GM06990 (cell line): ENCODE data around the gene HDAC4.

Source experiments
- DNase-seq: peaks from one replicate; pipeline ENCODE4 v3.0.0-alpha.2; 2011; ENCODE audit not compliant: insufficient read length; ENCODE audit errors: extremely low read depth
- H3K27me3 ChIP-seq: replicated peaks from 2 replicates; pipeline ENCODE4 v1.6.0; 2011; ENCODE audit warnings: low read length; ENCODE audit not compliant: control insufficient read depth, insufficient read depth
- H3K36me3 ChIP-seq: 2 replicates; pipeline ENCODE4 v1.5.1; 2011; ENCODE audit warnings: low read length; ENCODE audit not compliant: control insufficient read depth, insufficient read depth
- H3K4me3 ChIP-seq: replicated peaks from 2 replicates; pipeline ENCODE4 v1.5.1; 2011; ENCODE audit warnings: low read depth, mild to moderate bottlenecking, control low read depth, low read length
- TF ChIP-seq, protein P1 (sequence below): IDR thresholded peaks from 2 replicates; pipeline ENCODE4 v1.5.1; 2011; ENCODE audit warnings: low read length, control low read depth, mild to moderate bottlenecking, inconsistent platforms; ENCODE audit not compliant: insufficient read depth, poor library complexity, severe bottlenecking

HDAC4 gene

DNA sequence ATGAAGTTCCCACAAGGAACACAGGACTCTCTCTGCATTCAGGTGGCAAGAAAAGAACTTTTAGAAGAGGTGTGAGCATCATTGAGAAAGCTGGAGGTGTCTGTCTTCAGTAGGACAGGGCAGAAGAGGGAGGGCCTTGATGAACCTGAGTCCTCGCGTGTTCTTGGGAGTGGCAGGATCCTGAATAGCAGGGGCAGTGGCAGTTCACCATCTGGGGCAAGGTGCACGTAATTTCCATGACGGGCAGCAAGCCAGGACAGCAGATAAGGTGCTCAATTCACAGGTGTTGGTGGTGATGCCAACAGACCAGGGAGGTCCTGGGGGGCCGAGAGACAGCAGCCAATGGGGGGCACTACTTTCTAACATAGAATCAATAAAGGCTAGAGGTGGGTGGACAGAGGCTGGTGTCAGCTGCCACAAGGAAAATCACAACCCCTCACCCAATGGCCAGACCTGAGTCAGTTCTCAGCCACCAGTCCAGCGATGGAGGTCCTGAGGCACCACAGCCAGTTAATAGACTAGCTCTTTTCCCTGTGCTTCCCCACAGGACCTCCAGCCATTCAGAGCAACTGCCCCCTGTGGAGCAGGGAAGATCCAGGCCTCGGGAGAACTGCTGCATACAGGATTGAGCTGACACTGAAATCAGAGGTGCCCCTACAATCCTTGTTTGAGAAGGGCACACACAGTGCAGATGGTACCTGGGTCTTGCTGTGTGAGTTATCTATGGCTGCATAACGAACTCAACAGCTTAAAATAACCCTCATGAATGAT lies 10.9 kb upstream of the HDAC4 start:
- TF ChIP-seq, protein P1, sequence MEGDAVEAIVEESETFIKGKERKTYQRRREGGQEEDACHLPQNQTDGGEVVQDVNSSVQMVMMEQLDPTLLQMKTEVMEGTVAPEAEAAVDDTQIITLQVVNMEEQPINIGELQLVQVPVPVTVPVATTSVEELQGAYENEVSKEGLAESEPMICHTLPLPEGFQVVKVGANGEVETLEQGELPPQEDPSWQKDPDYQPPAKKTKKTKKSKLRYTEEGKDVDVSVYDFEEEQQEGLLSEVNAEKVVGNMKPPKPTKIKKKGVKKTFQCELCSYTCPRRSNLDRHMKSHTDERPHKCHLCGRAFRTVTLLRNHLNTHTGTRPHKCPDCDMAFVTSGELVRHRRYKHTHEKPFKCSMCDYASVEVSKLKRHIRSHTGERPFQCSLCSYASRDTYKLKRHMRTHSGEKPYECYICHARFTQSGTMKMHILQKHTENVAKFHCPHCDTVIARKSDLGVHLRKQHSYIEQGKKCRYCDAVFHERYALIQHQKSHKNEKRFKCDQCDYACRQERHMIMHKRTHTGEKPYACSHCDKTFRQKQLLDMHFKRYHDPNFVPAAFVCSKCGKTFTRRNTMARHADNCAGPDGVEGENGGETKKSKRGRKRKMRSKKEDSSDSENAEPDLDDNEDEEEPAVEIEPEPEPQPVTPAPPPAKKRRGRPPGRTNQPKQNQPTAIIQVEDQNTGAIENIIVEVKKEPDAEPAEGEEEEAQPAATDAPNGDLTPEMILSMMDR, result no peak
- H3K27me3 ChIP-seq, result no peaks in the 10 kb centered on the region
- no peak for DNase-seq

DNA sequence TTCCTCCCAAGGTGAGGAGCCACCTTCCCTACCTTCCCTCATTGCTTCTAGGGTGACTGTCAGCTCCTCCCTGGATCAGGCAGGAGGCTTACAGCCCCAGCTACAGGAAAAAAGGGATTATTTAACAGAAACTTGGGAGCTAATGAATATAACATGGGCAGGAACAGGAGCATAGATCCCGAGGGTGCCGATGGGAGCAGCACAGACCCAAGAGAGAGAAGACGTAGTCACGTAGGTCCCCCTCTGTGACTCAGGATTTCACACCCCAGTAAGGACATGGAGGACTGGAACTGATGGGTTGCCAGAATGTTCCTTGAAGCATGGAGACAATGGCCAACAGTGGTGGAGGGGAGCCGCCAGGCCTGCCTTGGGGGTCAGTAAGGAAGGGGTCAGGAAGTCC lies 10.3 kb upstream of the HDAC4 start:
- TF ChIP-seq, protein P1, result no peak
- no peaks in the 10 kb centered on the region for H3K36me3 ChIP-seq
- DNase-seq, result no peak
- no peak overlapping the region for H3K4me3 ChIP-seq
- H3K27me3 ChIP-seq, result no peaks in the 10 kb centered on the region

More for the DNA sequence above, 10.9 kb upstream of the HDAC4 start:
- no peak overlapping the region for H3K4me3 ChIP-seq
- no peaks in the 10 kb centered on the region for H3K36me3 ChIP-seq

DNA sequence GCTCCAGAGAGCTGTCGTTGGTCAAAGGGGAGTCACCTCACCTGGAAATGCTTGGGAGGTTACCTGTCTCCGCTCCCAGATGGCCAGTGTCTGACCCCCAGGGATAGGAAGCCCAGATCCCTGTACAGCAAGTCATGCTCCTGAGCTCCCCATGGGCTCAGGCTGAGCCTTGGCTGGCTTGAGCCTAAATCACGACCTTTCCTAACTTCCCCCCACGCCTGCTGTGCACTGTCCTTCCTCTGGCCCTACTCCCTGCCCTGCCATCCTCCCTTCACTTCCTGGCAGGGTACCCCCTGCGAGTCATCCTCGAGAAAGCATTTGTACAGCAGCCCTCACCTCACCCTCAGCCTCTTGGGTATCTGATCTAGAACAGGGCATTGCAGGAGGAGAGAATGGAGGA lies 9.2 kb upstream of the HDAC4 start:
- TF ChIP-seq, protein P1, result no peak
- no peaks in the 10 kb centered on the region for H3K36me3 ChIP-seq
- DNase-seq, result no peak
- H3K27me3 ChIP-seq, result no peaks in the 10 kb centered on the region
- H3K4me3 ChIP-seq, result no peak overlapping the region

DNA sequence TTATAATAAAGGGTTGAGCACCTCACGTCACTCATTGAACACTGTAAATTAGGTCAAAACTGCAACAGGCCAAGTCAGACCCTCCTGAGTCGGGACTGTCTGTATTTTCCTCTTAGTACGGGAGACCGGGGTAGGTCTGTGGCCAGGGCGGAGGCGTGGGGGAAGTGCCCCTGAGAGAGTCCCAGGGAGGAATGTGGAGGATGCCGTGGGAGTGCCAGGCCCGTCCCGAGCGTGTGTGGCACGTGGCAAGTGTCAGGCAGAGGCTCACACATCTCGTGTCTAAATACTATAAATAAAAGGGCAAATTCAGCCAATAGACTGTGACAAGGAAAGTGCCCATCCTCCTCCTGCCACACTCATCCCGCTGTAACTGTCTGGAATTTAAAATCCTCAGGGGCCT lies 6.3 kb upstream of the HDAC4 start:
- no peak for DNase-seq
- TF ChIP-seq, protein P1, result no peak

DNA sequence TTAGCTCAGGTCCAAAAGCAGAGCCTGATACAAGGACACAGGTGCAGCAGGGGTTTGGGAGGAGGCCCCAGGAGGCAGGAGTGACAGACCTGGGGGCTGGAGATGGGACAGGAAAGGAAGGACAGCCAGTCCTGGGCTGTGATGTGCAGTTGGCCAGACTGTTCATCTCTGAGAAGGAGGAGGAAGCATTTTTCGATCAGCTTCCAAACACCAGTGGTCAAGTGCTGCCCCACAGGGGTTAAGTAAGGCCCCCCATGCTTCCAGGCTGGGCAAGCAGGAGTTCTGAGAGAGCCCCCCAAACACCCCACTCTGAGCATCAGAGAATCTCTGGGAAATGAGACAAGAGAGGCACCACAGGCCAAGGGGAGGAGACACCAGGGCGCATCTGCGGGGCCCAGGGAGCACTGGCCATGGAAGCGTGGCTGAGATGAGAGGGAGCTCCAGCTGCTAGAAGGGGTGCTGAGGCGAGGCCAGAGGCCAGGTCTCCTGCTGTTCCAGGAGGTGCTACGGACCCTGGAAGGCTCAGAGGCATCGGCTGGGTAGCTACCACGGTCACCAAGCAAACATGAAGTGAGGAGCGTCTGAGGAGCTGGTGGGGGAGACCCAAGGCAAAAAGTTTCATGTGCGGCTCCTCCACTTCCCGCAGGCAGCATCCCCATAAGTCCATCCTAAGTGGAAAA lies 5.6 kb upstream of the HDAC4 start:
- Histone ChIP-seq H3K36me3 (no peaks in the 10 kb centered on the region), H3K27me3 (no peaks in the 10 kb centered on the region), H3K4me3 (no peak overlapping the region)
- no peak for DNase-seq
- TF ChIP-seq, protein P1, result no peak

More for the DNA sequence above, 6.3 kb upstream of the HDAC4 start:
- no peak overlapping the region for H3K4me3 ChIP-seq
- H3K36me3 ChIP-seq, result no peaks in the 10 kb centered on the region
- H3K27me3 ChIP-seq, result no peaks in the 10 kb centered on the region
